OCI-LY1 (cell line): ENCODE results near the gene P2RX2.
A peak's percentile ranks its signal among the peaks of the same experiment; 100 is the strongest.

Source experiments
- H2AFZ ChIP-seq: fragments of 200-600 bp; sonication (generic), shearing (Covaris generic); 2 replicates; pipeline ENCODE4 v1.6.0; 2014; ENCODE audit warnings: antibody characterized with exemption, mild to moderate bottlenecking, low read length
- H3F3A ChIP-seq: fragments of 200-600 bp; sonication (generic), shearing (Covaris generic); 2 replicates; pipeline ENCODE4 v1.6.0; 2014; ENCODE audit warnings: mild to moderate bottlenecking, antibody characterized with exemption, low read length, moderate library complexity; ENCODE audit not compliant: insufficient read depth
- H3K27ac ChIP-seq: fragments of 200-600 bp; sonication (generic); 2 replicates; pipeline ENCODE4 v1.5.1; 2014; ENCODE audit warnings: low read length, mixed run types, mild to moderate bottlenecking, low read depth; ENCODE audit not compliant: poor library complexity, severe bottlenecking
- H3K27me3 ChIP-seq: fragments of 200-600 bp; sonication (generic); 2 replicates; pipeline ENCODE4 v1.6.0; 2014; ENCODE audit warnings: antibody characterized with exemption, mild to moderate bottlenecking, low read length, moderate library complexity; ENCODE audit not compliant: insufficient read depth
- H3K36me3 ChIP-seq: fragments of 200-600 bp; sonication (generic); 2 replicates; pipeline ENCODE4 v1.6.1; 2014; ENCODE audit warnings: mild to moderate bottlenecking, antibody characterized with exemption, low read length, moderate library complexity, mixed read lengths; ENCODE audit not compliant: insufficient read depth
- H3K4me1 ChIP-seq: fragments of 200-600 bp; sonication (generic); 2 replicates; pipeline ENCODE4 v1.5.1; 2014; ENCODE audit warnings: mild to moderate bottlenecking, low read length, moderate library complexity; ENCODE audit not compliant: insufficient read depth, severe bottlenecking
- H3K4me2 ChIP-seq: fragments of 200-600 bp; sonication (generic), shearing (Covaris generic); 2 replicates; pipeline ENCODE4 v1.6.1; 2014; ENCODE audit warnings: low read length
- H3K4me3 ChIP-seq: fragments of 200-600 bp; sonication (generic); 2 replicates; pipeline ENCODE4 v1.5.1; 2014; ENCODE audit warnings: low read length, low read depth, mild to moderate bottlenecking, mixed read lengths; ENCODE audit not compliant: poor library complexity, severe bottlenecking
- H3K79me2 ChIP-seq: fragments of 200-600 bp; shearing (Covaris generic); 2 replicates; pipeline ENCODE4 v1.6.1; 2016; ENCODE audit warnings: mixed run types, low read length, mixed read lengths; ENCODE audit not compliant: insufficient read depth
- H3K9ac ChIP-seq: fragments of 200-600 bp; sonication (generic), shearing (Covaris generic); 2 replicates; pipeline ENCODE4 v1.6.1; 2014; ENCODE audit warnings: mild to moderate bottlenecking, low read length, mixed read lengths
- H3K9me2 ChIP-seq: fragments of 200-600 bp; sonication (generic), shearing (Covaris generic); 2 replicates; pipeline ENCODE4 v1.6.1; 2014; ENCODE audit warnings: low read depth, mild to moderate bottlenecking, low read length, mixed read lengths
- H3K9me3 ChIP-seq: fragments of 200-600 bp; shearing (Covaris generic); 2 replicates; pipeline ENCODE4 v1.6.1; 2014; ENCODE audit warnings: low read length, mixed read lengths
- H4K20me1 ChIP-seq: fragments of 200-600 bp; sonication (generic), shearing (Covaris generic); 2 replicates; pipeline ENCODE4 v1.6.0; 2016; ENCODE audit warnings: mild to moderate bottlenecking, low read length; ENCODE audit not compliant: insufficient read depth
- EZH2 ChIP-seq: fragments of 200-600 bp; sonication (generic), shearing (Covaris generic); IDR thresholded peaks from 2 replicates; pipeline ENCODE4 v1.8.0; 2017; ENCODE audit warnings: borderline replicate concordance, mixed run types, mild to moderate bottlenecking, antibody characterized with exemption, low read length, moderate library complexity, mixed read lengths
- TF ChIP-seq, protein P1 (sequence below): fragments of 200-600 bp; sonication (generic), shearing (Covaris generic); IDR thresholded peaks from 2 replicates; pipeline ENCODE4 v1.5.1; 2017; ENCODE audit warnings: mild to moderate bottlenecking, antibody characterized with exemption, low read length, moderate library complexity, mixed read lengths

Gene P2RX2

DNA sequence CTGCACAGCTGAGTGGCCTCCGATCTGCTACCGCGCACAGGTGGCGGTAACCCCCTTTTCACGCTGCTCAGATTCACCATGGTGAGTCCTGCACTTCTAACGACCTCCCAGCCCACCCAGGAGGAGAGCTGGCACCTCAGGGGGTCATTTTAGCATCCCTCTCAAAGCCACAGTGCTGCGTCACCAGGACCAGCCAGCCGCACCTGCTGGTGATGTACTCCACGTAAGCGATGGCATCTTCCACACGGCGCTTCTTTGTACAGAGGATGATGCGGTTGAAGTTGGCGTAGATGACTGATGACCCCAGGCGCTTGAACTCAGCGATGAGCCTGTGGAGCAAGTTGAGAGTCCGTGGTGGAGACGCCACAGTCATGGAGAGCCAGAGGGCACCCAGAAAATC lies 19.2 kb downstream of the P2RX2 start:
- peaks cover 99% of the 10 kb centered on the region for H3K36me3 ChIP-seq
- no peaks in the 10 kb centered on the region for H4K20me1 ChIP-seq

DNA sequence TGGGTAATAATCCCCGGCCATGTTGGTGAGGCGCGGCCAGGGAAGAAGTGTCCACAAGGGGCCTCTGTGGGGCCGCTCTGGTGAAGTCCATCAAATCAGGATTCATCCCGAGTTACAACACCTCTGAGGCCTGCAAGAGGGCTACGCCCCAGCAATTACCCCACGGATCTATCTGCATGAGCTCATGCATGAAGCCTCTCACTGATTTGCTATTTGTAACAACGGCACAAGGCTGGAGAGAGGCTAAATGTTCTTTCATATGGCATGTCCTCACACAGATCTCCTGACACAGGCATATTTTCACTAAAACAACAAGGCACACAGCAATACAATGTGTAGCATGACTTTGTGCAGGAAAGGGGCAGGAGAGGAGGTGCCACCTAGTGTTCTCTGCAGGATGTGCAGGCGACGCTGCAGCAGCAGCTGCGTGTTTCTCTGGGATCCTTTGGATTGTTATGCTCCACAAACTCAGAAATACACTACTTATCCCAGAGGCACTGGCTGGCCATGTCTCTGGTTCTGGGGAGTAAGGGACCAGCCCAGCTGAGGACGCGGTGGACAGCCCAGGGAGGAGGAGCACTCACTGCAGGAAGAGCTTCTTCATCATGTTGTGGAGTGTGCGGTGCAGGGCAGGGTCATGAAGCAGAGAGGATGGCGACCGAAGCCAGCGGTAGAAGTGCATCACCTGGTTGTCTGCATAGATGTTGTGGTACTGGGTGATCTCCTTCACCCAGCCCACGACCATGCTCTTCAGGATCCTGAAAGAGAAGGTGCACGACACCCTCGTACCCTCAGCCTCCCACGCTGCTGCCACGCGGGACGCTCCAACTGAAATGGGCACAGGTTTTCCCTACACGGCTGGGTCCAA lies 20.2 kb downstream of the P2RX2 start:
- no peaks in the 10 kb centered on the region for H3K4me1 ChIP-seq
- no peaks in the 10 kb centered on the region for H4K20me1 ChIP-seq
- no peak overlapping the region for H2AFZ ChIP-seq
- H3K9me3 ChIP-seq: no peaks in the 10 kb centered on the region
- no peak overlapping the region for H3K4me2 ChIP-seq
- H3K4me3 ChIP-seq: no peak overlapping the region
- H3K79me2 ChIP-seq: no peaks in the 10 kb centered on the region
- TF ChIP-seq, protein P1, sequence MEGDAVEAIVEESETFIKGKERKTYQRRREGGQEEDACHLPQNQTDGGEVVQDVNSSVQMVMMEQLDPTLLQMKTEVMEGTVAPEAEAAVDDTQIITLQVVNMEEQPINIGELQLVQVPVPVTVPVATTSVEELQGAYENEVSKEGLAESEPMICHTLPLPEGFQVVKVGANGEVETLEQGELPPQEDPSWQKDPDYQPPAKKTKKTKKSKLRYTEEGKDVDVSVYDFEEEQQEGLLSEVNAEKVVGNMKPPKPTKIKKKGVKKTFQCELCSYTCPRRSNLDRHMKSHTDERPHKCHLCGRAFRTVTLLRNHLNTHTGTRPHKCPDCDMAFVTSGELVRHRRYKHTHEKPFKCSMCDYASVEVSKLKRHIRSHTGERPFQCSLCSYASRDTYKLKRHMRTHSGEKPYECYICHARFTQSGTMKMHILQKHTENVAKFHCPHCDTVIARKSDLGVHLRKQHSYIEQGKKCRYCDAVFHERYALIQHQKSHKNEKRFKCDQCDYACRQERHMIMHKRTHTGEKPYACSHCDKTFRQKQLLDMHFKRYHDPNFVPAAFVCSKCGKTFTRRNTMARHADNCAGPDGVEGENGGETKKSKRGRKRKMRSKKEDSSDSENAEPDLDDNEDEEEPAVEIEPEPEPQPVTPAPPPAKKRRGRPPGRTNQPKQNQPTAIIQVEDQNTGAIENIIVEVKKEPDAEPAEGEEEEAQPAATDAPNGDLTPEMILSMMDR: peak; percentile 73
- no peak for TF ChIP-seq EZH2
- no peak overlapping the region for H3K9ac ChIP-seq
- H3F3A ChIP-seq: no peaks in the 10 kb centered on the region
- H3K27me3 ChIP-seq: no peaks in the 10 kb centered on the region
- H3K27ac ChIP-seq: no peak overlapping the region
- H3K9me2 ChIP-seq: no peaks in the 10 kb centered on the region
- peaks cover 99% of the 10 kb centered on the region for H3K36me3 ChIP-seq

More for the DNA sequence above, 19.2 kb downstream of the P2RX2 start:
- TF ChIP-seq, protein P1: no peak
- no peak for TF ChIP-seq EZH2
- Histone ChIP-seq H3K9me2 (no peaks in the 10 kb centered on the region), H3K4me3 (no peak overlapping the region), H2AFZ (no peak overlapping the region), H3K4me2 (no peak overlapping the region), H3F3A (no peaks in the 10 kb centered on the region), H3K27ac (no peak overlapping the region), H3K9me3 (no peaks in the 10 kb centered on the region), H3K4me1 (no peaks in the 10 kb centered on the region), H3K9ac (no peak overlapping the region), H3K27me3 (no peaks in the 10 kb centered on the region), H3K79me2 (no peaks in the 10 kb centered on the region)

- Histone ChIP-seq H3K79me2 (no peaks in the 10 kb centered on the region), H3K9ac (no peak overlapping the region), H3K4me1 (no peaks in the 10 kb centered on the region), H3K4me3 (no peak overlapping the region), H4K20me1 (no peaks in the 10 kb centered on the region), H3K4me2 (no peak overlapping the region), H3K36me3 (peaks cover 94% of the 10 kb centered on the region), H3F3A (no peaks in the 10 kb centered on the region), H3K27me3 (no peaks in the 10 kb centered on the region), H3K9me3 (no peaks in the 10 kb centered on the region), H3K9me2 (no peaks in the 10 kb centered on the region), H2AFZ (no peak overlapping the region), H3K27ac (no peak overlapping the region)
- no peak for TF ChIP-seq EZH2
- TF ChIP-seq, protein P1: no peak
Observed at GRCh38 chr12:132639956-132640520, 21.5 kb downstream of the P2RX2 start.
